ENCODE data around the gene ACSF3. TPM values are rescaled to one million over a fixed set of nuclear protein-coding genes. Genes with fewer than 3 reads are reported as not detected.
"Not testable (repeated sequence)": the region's sequence is repeated elsewhere in the genome, so short reads cannot be mapped to it uniquely, and the experiment has no call there.

Gene ACSF3
- total RNA-seq, 2 donors from 2014 or later, result 14.9 to 16.2 TPM

DNA sequence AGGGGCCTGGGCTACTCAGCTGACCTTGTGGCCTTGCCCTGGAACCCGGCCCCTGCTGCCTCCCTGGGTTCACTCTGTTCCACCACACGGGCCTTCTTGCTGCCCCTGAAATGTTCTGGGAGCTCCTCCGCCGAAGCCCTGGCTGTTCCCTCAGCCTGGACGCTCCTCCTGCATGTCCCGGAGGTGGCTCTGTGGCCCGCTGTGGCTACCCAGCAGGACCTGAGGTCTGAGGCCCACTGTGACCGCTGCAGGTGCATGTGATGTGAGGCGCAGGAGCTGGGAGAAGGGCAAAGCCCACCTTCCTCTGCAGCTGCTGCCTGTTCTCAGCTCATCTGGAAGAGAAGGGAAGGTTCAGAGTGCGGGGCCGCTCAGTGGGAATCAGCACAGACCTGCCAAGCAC, 38.9 kb upstream of the ACSF3 start:
- intact Hi-C loops (cut with DNase I), result no loop called here
- no peak for DNase-seq
- no peak for ATAC-seq

GRCh38 chr16:89055313-89055712, 38.3 kb upstream of the ACSF3 start:
- DNase-seq, result no peak
- intact Hi-C loops (cut with DNase I), result no loop called here
- ATAC-seq, result no peak

DNA sequence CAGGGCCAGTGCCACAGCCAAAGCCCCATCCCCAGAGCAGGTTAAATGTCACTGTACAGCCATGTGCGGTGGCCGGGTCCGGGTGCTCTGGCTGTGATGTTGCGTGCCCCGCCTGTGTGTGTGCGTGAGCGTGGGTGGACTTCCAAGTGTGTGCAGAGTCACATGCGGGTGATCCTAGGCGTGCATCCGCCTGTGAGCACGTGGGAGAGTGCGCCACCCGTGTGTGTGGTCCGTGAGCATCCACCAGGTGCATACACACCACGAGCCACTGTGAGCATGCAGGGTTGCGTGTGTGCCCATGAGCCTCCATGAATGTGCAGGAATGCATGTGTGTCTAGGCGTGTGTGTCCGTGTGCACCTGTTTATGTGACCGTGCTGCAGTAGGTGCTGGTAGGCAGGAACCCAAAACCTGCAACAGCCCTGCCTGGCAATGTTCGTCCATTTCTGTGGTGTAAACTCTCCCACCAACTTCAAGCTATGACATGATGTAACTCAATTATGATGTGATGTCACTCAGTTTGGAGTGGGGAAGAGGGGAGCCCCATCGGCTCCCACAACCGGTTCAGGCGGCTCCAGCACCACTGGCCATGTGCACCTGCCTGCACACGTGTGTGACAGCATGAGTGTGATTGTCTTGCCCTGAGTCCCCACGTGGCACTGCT, 37.6 kb upstream of the ACSF3 start:
- intact Hi-C loops (cut with DNase I), result no loop called here
- ATAC-seq (no peak), DNase-seq (no peak)

DNA sequence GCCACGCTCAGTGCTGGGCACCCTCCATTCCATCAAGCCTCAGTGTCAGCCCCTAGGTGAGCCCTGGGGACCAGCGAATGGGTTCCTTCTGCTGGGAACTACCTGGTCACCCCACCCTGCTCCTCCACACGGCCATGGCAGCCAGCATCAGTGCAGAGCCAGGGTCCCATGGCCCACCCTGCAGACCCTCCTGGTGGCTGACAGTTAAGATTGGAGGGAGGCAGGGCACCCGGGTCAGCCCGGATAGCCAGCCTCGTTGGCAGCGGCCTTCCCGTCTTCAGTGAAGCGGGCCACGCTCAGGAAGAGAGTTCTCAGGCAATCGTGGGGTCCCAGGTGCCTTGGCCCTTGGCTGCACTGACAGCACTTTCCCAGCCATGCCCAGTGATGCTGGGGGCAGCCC, 37.1 kb upstream of the ACSF3 start:
- DNase-seq (no peak), ATAC-seq (no peak)
- intact Hi-C loops (cut with DNase I), result no loop called here

DNA sequence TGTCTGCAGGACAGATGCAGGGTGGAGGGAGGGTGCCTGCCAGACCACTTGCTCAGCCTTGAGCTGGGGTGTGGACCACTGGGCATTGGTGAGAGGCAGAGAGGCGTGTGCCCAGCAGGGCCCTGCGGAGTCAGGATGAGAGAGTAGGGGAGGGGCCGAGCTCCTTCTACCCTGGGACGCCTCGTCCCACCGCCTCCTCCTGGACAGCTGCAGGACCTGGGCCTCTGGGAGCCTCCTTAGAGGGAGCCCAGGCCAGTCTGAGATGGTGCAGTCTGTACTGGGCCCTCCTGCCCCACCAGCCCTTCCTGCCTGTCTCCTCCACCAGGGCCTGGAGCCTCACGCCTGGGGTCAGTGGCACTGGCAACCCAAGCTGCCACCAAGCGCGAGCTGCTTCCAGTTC, 35.9 kb upstream of the ACSF3 start:
- ATAC-seq, result no peak
- DNase-seq, result no peak
- intact Hi-C loops (cut with DNase I), result no loop called here

DNA sequence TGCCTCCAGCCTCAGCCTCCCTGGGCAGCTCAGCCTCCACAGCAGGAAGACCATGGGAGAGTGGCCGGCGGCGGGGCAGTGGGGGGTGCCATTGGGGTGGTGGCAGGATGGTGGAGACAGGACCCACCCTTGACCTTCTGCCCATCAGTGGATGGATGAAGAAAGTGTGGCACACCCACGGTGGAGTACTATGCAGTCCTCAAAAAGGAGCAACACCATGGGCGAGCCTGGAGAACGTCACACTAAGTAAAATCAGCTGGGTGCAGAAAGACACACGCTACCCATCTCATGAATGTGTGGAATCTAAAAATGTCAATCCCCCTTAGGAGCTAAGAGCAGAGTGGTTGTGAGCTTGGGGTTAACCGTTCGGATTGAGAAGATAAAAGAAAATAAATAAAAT, 34.8 kb upstream of the ACSF3 start:
- intact Hi-C loops (cut with DNase I), result no loop called here
- DNase-seq (no peak), ATAC-seq (no peak)

DNA sequence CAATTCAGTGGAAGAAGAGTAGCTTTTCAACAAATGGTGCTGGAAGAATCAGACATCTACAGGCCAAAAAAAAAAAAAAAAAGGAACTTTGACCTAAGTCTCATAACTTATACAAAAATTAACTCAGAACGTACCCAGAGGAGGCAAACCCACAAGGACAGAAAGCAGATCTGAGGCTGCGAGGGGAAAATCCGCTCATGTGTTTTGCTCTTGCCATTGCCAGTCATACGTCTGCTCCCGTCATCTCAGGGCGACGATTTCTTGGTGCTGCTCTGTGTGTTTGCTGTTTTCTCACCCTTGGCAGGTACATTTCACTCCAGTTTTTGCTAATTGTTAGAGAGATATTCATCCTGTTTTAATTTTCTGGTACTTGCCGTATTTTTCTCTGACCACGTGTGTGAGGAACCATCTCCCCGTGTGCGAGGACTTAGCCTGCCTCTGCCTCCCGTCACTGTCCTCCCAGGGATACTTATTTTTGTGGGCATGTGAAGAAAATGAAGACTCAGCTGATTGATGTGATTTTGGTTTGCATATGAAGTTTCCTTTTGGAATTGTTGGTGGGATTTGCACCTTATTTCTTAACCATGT, 33.4 kb upstream of the ACSF3 start:
- intact Hi-C loops (cut with DNase I), result no loop called here
- no peak for ATAC-seq
- no peak for DNase-seq

DNA sequence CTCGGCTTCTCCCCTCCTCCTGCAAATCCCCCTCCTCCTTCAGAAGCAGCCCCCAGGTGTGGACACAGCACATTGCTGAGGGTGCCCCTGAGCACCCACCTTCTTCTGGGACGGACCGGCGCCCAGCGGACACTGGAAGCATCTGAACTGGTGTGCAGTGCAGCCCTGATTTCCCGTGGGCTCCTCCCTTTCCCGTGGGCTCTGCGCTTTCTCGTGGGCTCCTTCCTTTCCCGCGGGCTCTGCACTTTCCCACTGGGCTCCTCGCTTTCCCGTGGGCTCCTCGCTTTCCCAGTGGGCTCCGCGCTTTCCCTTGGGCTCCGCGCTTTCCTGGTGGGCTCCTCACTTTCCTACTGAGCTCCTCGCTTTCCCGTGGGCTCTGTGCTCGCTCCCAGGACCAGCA, 32.6 kb upstream of the ACSF3 start:
- DNase-seq (no peak), ATAC-seq (no peak)
- intact Hi-C loops (cut with DNase I), result no loop called here

DNA sequence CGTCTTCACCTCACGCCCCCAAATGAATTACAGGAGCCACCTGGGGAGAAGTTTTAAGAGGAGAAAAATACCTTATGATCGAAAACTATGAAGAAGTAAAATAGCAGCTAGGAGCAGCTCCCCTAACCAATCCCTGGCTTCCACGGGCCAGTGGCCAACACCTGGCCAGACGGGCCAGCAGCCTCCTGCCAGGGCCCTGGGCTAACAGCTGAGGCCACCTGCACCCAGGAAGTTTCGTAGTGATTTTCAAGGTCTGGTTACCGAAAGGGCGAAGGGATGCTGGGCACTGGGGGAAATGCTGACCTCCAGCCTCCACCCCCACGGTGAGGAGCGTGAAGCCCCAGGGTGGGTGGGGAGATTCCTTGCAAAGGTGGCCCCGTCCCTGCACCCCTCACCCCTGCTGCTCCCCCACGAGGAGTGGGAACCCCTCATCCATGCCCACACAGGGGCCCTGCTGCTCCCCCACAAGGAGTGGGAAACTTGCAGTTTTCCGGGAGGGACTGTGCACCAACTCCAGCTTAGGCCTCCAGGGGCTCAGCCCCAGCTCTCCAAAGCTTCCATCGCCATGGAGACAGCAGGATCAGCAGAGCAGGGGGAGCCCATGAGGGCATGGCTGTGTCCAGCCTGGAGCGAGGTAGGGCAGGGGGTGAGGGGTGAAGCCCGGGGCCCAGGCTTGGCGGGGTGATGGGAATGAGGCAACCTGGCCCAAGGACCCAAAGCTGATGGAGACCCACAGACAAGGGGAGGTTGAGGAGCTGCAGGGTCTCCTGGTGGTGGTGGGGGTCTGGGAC, 31.9 kb upstream of the ACSF3 start:
- no peak for ATAC-seq
- DNase-seq, result no peak
- intact Hi-C loops (cut with DNase I), result no loop called here

GRCh38 chr16:89062389-89063345, 31.0 kb upstream of the ACSF3 start:
- ATAC-seq (no peak), DNase-seq (no peak)
- intact Hi-C loops (cut with DNase I), result no loop called here

- no peak for ATAC-seq
- no peak for DNase-seq
- intact Hi-C loops (cut with DNase I), result no loop called here
Measured at GRCh38 chr16:89063768-89064320, 29.8 kb upstream of the ACSF3 start.

DNA sequence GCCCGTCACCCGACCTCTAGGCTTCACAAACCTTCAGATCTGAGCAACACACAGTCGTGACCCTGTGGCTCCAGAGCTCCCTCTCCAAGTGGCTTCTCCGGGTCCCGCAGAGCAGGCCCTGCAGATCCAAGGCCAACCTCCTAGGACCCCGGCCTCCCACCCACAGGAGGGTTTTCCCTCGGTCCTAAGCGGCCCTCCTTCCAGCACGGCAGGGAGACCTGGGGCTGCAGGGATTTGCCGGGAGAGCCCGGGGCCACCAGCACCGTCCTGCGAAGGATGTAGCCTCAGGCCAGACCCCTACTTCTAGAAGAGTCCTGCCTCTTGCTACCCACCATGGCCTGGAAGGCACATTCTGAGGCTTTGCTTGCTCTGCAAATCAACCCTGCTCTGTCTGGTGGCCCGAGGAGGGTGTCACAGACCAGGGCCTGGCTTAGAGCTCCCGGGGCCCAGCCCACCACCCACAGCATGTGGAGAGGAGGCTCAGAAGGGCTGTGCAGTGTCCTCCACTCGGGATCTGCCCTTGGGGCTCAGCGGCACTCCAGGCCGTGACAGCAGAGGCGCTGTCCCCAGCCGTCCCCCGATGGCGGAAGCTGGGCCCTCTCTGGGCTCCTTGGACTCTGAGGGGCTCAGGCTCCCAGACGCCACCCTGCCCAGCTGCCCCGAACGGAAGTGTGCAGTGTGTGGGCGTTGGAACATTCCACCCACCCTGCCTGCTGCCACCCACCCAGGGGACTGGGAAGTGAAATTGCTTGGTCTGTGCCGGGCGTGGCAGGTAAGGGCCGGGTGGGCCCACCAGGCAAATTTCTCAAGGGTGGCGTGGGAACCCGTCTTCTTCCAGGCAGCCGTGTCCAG, 28.8 kb upstream of the ACSF3 start:
- DNase-seq (no peak), ATAC-seq (no peak)
- intact Hi-C loops (cut with DNase I), result no loop called here

DNA sequence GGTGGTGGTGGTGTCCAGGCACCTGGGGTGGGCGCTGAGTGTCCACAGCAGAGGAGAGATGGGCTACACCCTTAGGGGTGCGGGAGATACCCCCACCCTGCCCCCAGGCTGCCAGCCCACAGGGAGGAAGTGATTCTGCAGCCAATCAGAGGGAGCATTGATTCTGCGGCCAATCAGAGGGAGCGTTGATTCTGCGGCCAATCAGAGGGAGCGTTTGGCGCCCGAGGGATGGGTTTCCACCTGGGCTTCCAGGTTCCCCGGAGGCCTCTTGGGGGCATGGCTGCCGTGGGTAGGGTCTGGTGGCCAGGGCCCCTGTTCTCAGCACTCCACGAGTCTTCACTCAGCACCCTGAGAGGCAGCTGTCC, 28.2 kb upstream of the ACSF3 start:
- intact Hi-C loops (cut with DNase I), result no loop called here
- DNase-seq (no peak), ATAC-seq (no peak)

DNA sequence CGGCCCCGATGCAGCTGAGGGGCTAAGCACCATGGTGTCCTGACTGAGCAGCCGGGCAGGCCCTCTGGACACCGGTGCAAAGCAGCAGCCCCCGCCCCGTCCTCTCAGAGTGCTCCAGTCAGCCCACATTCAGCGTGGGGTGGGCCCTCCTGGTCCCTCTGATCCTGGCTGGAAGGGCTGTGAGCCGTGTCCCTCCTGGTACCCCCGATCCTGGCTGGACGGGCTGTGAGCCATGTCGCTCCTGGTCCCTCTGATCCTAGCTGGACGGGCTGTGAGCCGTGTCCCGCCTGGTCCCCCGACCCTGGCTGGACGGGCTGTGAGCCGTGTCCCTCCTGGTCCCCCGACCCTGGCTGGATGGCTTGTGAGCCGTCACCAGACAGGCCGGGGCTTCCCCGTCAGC, 26.9 kb upstream of the ACSF3 start:
- ATAC-seq (no peak), DNase-seq (no peak)
- intact Hi-C loops (cut with DNase I), result no loop called here

GRCh38 chr16:89067677-89068443, 25.8 kb upstream of the ACSF3 start:
- intact Hi-C loops (cut with DNase I), result no loop called here
- DNase-seq (no peak), ATAC-seq (no peak)

- intact Hi-C loops (cut with DNase I); DNase-seq; ATAC-seq: not testable (repeated sequence)
Measured at GRCh38 chr16:89068814-89069616, 24.6 kb upstream of the ACSF3 start.

- intact Hi-C loops (cut with DNase I), result no loop called here
- ATAC-seq, result no peak
- no peak for DNase-seq
Measured at GRCh38 chr16:89069920-89070319, 23.7 kb upstream of the ACSF3 start.
